WERI-Rb-1 (cell line): ENCODE results near the gene AFG3L2.

Experiments used
- DNase-seq: peaks from one replicate; pipeline ENCODE4 v3.0.0-alpha.2; 2020
- H3K27ac ChIP-seq: fragments of 250-450 bp; sonication (Bioruptor Pico); 2 replicates; pipeline ENCODE4 v1.5.1; 2020; ENCODE audit warnings: mild to moderate bottlenecking, moderate library complexity
- H3K27me3 ChIP-seq: fragments of 250-450 bp; sonication (Bioruptor Pico); 2 replicates; pipeline ENCODE4 v1.5.1; 2021; ENCODE audit warnings: mild to moderate bottlenecking, low read depth, moderate library complexity; ENCODE audit not compliant: insufficient read depth, severe bottlenecking
- H3K36me3 ChIP-seq: fragments of 250-450 bp; sonication (Bioruptor Pico); 2 replicates; pipeline ENCODE4 v1.5.1; 2020; ENCODE audit warnings: mild to moderate bottlenecking, moderate library complexity
- H3K4me3 ChIP-seq: 2 replicates; pipeline ENCODE4 v1.5.1; 2011; ENCODE audit warnings: low read depth, mild to moderate bottlenecking, control low read depth, low read length
- H3K9me3 ChIP-seq: fragments of 250-450 bp; sonication (Bioruptor Pico); 2 replicates; pipeline ENCODE4 v1.5.1; 2021; ENCODE audit warnings: mild to moderate bottlenecking, moderate library complexity; ENCODE audit not compliant: severe bottlenecking
- TF ChIP-seq, protein P1 (sequence below): IDR thresholded peaks from 2 replicates; pipeline ENCODE4 v1.5.1; 2011; ENCODE audit warnings: low read depth, mild to moderate bottlenecking, control low read depth, inconsistent platforms, low read length

Gene AFG3L2

DNA sequence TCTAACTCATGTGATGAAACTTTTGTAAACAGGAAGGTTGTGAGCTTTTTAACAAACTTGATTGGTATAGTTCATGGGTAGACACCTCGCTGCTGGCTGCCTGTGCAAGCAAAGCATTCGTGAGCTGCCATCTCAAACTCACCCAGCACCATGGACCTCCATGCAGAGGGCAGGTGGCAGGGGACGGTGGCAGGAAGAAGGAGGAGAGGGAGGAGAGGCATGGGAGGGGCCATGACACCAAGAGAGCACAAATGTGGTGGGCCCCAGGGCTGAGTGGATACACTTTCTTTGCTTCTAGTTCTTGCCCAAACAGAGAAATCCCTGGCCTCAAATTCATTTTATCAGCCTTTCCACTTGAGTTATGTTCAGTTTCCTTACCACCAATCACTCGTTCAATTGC is 29.1 kb downstream of the AFG3L2 start:
- Histone ChIP-seq H3K4me3 (no peak overlapping the region), H3K9me3 (no peaks in the 10 kb centered on the region), H3K36me3 (peaks cover 87% of the 10 kb centered on the region), H3K27ac (no peak overlapping the region), H3K27me3 (no peaks in the 10 kb centered on the region)
- TF ChIP-seq, protein P1, sequence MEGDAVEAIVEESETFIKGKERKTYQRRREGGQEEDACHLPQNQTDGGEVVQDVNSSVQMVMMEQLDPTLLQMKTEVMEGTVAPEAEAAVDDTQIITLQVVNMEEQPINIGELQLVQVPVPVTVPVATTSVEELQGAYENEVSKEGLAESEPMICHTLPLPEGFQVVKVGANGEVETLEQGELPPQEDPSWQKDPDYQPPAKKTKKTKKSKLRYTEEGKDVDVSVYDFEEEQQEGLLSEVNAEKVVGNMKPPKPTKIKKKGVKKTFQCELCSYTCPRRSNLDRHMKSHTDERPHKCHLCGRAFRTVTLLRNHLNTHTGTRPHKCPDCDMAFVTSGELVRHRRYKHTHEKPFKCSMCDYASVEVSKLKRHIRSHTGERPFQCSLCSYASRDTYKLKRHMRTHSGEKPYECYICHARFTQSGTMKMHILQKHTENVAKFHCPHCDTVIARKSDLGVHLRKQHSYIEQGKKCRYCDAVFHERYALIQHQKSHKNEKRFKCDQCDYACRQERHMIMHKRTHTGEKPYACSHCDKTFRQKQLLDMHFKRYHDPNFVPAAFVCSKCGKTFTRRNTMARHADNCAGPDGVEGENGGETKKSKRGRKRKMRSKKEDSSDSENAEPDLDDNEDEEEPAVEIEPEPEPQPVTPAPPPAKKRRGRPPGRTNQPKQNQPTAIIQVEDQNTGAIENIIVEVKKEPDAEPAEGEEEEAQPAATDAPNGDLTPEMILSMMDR: no peak
- no peak for DNase-seq

DNA sequence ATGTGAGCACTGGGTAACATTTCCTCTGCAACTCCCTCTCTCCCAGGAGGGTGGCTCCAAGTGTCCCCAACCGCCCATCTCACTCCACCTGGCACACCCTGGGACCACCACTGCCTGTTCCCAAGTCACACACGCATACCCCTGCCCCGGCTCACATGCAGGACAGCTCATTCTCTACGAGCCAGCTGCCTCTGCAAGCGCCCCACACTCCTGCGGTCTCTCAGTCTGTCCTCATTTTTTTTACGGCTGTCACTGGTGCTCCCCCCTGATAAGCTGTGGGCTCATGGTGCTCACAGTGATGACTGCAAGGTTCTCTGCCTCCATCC is 30.8 kb downstream of the AFG3L2 start:
- no peaks in the 10 kb centered on the region for H3K9me3 ChIP-seq
- peaks cover 84% of the 10 kb centered on the region for H3K36me3 ChIP-seq
- H3K27ac ChIP-seq: no peak overlapping the region
- no peaks in the 10 kb centered on the region for H3K27me3 ChIP-seq
- DNase-seq: no peak
- TF ChIP-seq, protein P1: no peak
- H3K4me3 ChIP-seq: no peak overlapping the region

DNA sequence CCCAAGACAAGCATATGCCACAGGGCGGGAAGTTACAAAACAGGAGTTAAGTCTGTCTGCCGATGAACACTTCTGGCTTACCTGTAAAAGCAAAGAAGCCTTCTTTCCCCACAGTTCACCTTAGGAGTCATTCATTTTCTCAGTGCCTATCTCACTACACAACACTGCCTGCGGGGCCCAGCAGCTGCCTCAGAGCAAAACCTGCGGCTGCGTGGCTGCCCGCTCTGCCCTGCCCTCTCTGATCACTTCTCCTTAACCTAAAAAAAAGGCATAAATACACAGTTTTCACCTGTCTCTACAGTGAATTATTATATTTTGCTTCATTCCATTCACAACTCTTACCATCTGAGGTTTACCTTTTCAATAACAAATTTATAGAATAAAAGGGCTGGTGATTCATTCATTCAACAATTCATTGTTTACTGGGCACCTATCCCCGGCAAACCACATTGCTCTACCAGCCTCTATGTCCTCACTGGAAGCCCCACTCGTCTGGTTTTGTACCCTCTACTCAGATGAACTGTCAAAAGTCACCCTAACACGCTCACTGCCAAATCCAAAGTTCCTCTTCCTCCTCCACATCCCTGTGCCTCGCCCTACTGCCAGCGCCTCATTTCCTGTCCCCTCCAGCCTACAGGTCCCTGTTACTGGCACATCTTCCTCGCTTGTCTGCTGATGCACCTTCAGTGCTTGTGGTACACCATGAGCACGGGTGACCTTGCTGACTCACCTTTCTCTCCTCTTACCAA is 31.4 kb downstream of the AFG3L2 start:
- Histone ChIP-seq H3K27me3 (no peaks in the 10 kb centered on the region), H3K36me3 (peaks cover 82% of the 10 kb centered on the region), H3K27ac (no peak overlapping the region), H3K4me3 (no peak overlapping the region), H3K9me3 (no peaks in the 10 kb centered on the region)
- TF ChIP-seq, protein P1: no peak
- DNase-seq: no peak

DNA sequence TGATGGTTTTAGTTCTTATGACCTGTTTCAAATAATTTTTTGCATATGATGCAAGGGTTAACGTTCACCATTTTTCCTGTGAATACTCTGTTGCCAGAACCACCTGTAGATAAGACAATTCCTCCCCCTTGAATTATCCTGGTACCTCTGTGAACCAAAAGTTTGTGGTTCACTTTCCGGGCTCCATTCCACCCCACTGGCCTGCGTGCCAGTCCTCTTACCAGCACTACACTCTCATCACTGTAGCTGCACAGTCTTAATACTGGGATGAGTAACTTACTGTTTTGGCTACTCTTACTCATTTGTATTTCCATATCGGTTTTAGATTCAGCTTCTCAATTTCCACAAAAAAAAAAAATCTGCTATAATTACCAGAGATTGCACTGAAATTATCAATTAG is 34.4 kb downstream of the AFG3L2 start:
- H3K36me3 ChIP-seq: peaks cover 69% of the 10 kb centered on the region
- no peaks in the 10 kb centered on the region for H3K9me3 ChIP-seq
- no peak for DNase-seq
- no peak overlapping the region for H3K4me3 ChIP-seq
- no peak overlapping the region for H3K27ac ChIP-seq
- H3K27me3 ChIP-seq: no peaks in the 10 kb centered on the region
- TF ChIP-seq, protein P1: no peak

DNA sequence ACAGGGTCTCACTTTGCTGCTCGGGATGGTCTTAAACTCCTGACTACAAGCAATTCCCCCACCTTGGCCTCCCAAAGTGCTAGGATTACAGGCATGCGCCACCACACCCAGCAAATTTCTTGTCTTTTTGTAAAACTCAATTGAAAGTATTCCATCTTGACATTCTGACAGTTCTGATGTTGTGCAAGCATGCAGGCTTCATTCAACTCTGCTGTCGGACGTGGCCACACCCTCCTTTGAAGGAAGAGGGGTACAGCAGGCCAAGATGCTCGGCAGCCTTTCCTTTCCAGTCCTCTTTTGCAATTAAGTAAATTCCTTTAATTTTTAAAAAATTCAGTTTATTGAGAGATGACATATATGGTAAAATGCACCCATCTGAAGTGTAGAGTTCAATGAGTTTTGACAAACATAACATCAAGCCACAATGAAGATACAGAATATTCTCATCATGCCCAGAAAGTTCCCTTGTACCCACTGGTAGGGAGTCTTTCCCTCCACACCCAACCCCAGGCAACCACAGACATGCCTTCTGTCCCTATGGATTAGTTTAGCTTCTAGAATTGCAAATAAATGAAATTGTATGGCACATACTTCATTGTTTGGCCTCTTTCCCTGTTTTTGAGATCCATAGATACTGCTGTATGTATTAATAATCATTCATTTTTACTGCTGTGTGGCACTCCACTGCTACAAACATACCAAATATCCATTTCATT is 35.9 kb downstream of the AFG3L2 start:
- peaks cover 70% of the 10 kb centered on the region for H3K36me3 ChIP-seq
- no peak overlapping the region for H3K27ac ChIP-seq
- H3K4me3 ChIP-seq: no peak overlapping the region
- no peak for DNase-seq
- no peaks in the 10 kb centered on the region for H3K27me3 ChIP-seq
- no peaks in the 10 kb centered on the region for H3K9me3 ChIP-seq
- TF ChIP-seq, protein P1: no peak
